Stimulated activated CD8-positive, alpha-beta memory T cell treated with anti-CD3 and anti-CD28 coated beads, Interleukin-2, amount 100 ng/mL, for 48 hours (primary cell): ENCODE results near the gene LRRC28.

Experiments
- DNase-seq, 2 donors: peaks; one replicate each; pipeline ENCODE4 v3.0.0-alpha.2; 2020; ENCODE audit warnings: low read depth in 2 of 2

The LRRC28 gene

DNA sequence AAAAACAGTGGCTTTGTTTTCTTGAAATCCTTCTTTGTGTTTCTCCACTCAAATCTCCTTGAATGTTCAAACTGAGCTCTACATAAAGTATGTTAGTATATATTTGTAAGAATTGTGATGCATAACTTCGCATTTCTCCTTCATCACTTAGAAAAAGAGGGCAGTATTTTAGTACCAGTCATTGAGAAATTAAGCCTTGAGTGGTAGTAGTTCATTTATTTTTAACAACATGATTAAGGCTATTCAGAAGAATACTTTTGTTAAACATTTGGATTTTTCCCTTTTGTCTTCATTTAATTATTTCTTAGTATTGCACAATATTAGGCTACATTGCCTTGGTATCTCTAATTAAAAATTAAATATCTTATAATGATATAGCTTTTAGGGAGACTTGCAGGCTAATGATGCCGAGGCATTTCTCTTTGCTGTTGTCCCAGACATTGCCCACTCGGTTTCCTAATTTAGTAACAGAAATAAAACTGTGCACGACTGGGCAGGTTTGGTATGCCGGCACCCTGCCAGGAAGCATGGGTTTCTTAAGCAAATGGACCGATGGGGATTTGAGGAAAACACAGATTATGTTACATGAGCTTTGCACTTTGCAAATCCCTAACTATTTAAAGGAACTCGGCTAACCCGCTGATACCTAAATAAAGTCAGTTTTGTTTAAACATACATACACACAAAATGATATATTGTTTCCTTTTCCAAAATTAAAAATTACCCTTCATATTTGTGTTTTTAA, 54.7 kb downstream of the LRRC28 start:
- no peak for DNase-seq

GRCh38 chr15:99306694-99307338, 55.5 kb downstream of the LRRC28 start:
- no peak for DNase-seq

DNA sequence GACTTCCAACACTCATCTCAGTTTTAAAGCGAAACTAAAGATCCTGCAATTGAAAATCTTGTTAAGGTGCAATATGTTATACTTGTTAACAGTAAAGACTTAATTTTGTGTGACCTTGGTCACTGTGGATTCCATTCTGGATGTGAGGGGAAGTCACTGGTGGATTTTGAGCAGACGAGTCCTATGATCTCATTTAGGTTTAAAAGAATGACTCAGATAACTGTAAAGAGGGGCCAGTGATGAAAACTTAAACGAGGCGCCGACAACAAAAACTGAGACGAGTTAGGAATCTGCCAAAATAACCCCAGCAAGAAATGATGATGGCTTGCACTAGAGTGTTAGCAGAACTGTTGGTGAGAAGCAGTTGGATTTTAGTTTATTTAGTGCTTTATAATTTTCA, 56.5 kb downstream of the LRRC28 start:
- DNase-seq = no peak

GRCh38 chr15:99310745-99311144, 59.5 kb downstream of the LRRC28 start:
- no peak for DNase-seq

- no peak for DNase-seq
Measured at GRCh38 chr15:99312228-99312627, 60.9 kb downstream of the LRRC28 start.

DNA sequence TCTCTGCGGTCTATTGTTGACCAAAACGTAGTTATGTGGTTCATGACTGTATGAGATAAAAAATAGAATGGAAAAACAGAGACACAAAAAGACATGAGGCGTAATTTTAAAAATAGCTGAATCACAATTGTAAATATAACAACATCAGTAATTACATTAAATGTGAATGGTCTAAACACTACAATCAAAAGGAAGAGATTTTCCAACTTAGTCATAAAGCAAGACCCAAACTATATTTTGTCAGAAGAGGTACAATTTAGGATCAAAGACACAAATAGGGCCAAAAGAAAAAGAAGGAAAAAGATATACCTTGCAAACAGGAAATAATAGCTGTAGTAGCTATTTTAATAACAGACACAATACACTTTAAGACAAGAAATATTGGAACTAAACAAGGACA, 61.5 kb downstream of the LRRC28 start:
- DNase-seq = no peak

GRCh38 chr15:99315636-99316035, 64.4 kb downstream of the LRRC28 start:
- no peak for DNase-seq

- no peak for DNase-seq
Measured at GRCh38 chr15:99320374-99321215, 69.3 kb downstream of the LRRC28 start.

DNA sequence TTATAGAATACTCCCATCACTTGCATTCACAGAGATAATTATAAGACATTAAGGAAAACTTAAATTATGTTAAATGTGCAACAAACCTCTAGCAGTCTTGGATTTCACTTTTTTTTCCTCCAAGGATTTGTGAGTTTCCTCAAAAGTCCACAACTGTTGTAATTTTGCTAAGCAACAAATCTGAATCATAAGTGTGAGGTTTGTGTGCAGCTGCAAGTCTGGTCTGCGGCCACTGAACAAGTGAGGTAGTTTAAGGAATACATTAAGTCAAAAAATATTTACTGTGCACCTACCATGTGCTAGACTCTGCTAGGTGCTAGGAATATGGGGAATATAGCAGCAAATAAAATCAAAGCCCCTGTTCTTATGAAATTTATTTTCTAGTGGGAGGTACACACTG, 70.2 kb downstream of the LRRC28 start:
- no peak for DNase-seq

DNA sequence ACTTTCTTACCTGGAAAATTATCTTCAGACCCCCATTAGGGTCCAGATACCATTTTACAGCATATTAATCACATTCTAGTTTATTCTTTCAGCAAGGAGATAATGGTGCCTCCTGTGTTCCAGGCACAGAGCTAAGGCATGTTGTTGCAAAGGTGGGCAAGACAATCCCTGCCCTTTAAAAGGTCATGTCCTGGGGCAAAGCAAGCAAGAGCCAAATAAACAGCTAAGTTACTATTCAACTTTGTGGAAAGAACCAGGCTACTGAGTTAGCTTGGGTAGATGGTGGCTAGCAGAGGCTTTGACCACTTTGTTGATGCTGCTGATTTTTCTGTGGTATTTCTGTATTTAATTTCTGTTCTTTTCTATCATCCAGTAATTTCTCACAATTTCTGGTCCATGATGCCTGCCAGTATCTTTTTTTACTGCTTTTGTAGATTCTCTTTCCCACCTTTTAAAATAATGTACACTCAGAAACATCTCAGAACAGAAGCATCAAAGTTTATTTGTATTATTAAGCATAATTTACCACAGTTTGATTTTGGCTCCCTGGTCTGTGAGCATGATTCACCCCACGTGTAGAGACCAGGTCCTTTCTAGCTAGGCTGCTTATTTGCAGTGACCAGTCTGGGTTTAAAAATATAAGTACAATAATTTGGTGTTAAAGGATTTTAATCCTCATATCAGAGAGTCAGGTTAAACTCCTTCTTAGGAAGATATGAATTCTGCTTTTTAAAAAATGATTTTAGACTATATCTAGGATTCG, 71.5 kb downstream of the LRRC28 start:
- DNase-seq = no peak

- peak in 1 of 2 donors; percentile 2 for DNase-seq
Measured at GRCh38 chr15:99324082-99324620, 72.9 kb downstream of the LRRC28 start.

DNA sequence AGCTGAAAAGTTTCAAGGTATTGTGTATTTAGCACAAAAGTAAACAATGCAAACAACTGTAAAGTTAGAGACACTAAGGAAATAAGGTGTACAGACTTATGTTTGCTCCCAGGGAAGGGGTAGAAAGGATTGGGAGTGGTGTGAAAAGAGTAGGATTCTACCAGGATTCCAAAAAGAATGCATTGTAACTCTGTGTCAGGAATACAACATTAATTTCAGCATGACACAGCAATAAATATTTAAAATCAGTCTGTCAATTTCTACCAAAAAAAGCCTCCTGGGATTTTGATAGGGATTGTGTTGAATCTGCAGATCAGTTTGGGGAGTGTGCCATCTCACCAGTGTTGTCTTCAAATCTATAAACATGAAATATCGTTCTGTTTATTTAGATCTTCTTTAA, 73.4 kb downstream of the LRRC28 start:
- no peak for DNase-seq

DNA sequence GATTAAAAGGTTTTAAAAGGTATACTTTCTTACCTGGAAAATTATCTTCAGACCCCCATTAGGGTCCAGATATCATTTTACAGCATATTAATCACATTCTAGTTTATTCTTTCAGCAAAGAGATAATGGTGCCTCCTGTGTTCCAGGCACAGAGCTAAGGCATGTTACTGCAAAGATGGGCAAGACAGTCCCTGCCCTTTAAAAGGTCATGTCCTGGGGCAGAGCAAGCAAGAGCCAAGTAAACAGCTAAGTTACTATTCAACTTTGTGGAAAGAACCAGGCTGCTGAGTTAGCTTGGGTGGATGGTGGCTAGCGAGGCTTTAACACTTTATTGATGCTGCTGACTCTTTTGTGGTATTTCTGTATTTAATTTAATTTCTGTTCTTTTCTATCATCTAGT, 75.0 kb downstream of the LRRC28 start:
- no peak for DNase-seq

- DNase-seq = no peak
Measured at GRCh38 chr15:99328106-99329072, 77.1 kb downstream of the LRRC28 start.

DNA sequence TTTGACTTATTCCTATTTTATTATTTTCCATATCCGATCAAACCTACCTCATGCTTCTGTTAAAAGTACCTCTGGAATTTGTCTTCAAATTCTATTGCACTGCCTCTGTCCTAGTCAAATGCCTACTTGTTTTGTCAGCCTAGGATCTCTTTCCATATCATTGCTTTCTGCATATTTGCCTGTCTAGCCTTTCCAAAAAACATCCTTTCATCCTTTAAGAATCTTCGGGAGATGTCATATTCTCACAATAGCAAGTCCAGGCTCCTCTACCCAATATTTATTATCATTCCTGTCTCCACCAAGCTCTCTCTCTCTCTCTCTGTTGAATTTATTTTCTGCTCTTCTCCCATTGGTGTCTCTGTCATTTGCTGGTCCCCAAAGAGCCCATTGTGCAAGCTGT, 80.1 kb downstream of the LRRC28 start:
- DNase-seq = no peak

DNA sequence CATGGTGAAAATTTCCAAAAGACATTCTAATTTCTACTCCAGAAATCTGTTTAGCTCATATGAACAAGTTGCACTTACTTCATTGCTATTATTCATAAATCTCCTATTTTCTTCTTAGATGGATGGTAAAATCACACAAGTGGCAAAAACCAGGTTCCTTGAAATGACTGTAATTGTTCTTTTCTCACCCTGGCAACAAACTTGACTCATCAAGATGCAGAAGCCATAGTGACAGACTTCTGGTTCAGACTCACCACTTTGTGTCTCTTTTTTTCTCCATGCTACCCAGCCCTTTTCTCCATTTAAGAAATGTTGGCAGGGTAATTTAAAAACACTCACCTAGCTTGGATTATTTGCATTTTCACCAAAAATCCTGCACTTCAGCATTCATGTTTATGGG, 82.1 kb downstream of the LRRC28 start:
- DNase-seq = no peak

- no peak for DNase-seq
Measured at GRCh38 chr15:99333981-99334380, 82.7 kb downstream of the LRRC28 start.

- no peak for DNase-seq
Measured at GRCh38 chr15:99335508-99335907, 84.2 kb downstream of the LRRC28 start.

GRCh38 chr15:99336794-99337193, 85.5 kb downstream of the LRRC28 start:
- DNase-seq = no peak

DNA sequence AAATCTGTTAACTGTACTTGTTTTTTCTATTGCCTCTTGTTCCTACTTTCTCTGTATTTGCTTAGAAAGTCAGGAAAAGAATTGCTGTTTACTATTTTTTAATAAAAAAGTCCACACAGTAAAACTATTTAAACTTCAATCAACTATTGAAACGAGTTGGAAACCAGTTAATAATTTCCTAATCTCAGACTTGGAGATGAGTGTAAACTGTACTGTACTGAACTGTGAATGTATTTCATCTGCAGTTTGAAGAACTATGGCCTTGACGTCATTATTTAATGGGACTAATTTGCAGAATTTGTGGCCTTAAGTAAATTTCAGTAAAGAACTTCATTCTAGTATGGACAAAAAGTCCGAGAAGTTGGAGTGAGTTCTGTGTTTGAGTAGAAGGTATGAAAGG, 89.1 kb downstream of the LRRC28 start:
- no peak for DNase-seq
